ENCODE data around the gene ACYP1.

- TF ChIP-seq POLR2AphosphoS5 (IDR thresholded peaks at IDR 0.05; ENCODE audit: low read depth, low read length) (no peak), POLR2A (IDR thresholded peaks at IDR 0.05; ENCODE audit: low read depth, low read length) (no peak)
Observed at GRCh38 chr14:75048101-75048500, 15.7 kb downstream of the ACYP1 start.
